MM.1S (cell line): ENCODE results near the gene MANEAL.

Experiments used
- DNase-seq: peaks from one replicate; pipeline ENCODE4 v3.0.0-alpha.2; 2015
- H2AFZ ChIP-seq: fragments of 300-600 bp; sonication (generic); 2 replicates; pipeline ENCODE4 v1.6.0; 2016; ENCODE audit warnings: antibody characterized with exemption, low read length
- H3F3A ChIP-seq: fragments of 300-600 bp; sonication (generic); 2 replicates; pipeline ENCODE4 v1.6.1; 2016; ENCODE audit warnings: mild to moderate bottlenecking, antibody characterized with exemption, low read length, moderate library complexity, mixed read lengths; ENCODE audit not compliant: insufficient read depth
- H3K27ac ChIP-seq: fragments of 300-600 bp; sonication (generic); 2 replicates; pipeline ENCODE4 v1.5.1; 2016; ENCODE audit warnings: mild to moderate bottlenecking, low read length
- H3K27me3 ChIP-seq: fragments of 300-600 bp; sonication (generic); replicated peaks from 2 replicates; pipeline ENCODE4 v1.6.0; 2016; ENCODE audit warnings: low read length; ENCODE audit not compliant: insufficient read depth
- H3K36me3 ChIP-seq: fragments of 300-600 bp; sonication (generic); replicated peaks from 2 replicates; pipeline ENCODE4 v1.6.1; 2016; ENCODE audit warnings: mild to moderate bottlenecking, low read length, mixed read lengths; ENCODE audit not compliant: insufficient read depth
- H3K4me1 ChIP-seq: fragments of 300-600 bp; sonication (generic); 2 replicates; pipeline ENCODE4 v1.6.1; 2016; ENCODE audit warnings: low read length, mixed read lengths
- H3K4me2 ChIP-seq: fragments of 300-600 bp; sonication (generic); 2 replicates; pipeline ENCODE4 v1.6.0; 2016; ENCODE audit warnings: low read depth, low read length
- H3K4me3 ChIP-seq: fragments of 300-600 bp; sonication (generic); 2 replicates; pipeline ENCODE4 v1.5.1; 2016; ENCODE audit warnings: low read length, mixed read lengths
- H3K79me2 ChIP-seq: fragments of 300-600 bp; sonication (generic); 2 replicates; pipeline ENCODE4 v1.6.1; 2016; ENCODE audit warnings: mixed run types, low read length, mixed read lengths
- H3K9ac ChIP-seq: fragments of 300-600 bp; sonication (generic); 2 replicates; pipeline ENCODE4 v1.6.1; 2016; ENCODE audit warnings: low read length, mixed read lengths
- H3K9me2 ChIP-seq: fragments of 300-600 bp; sonication (generic); replicated peaks from 2 replicates; pipeline ENCODE4 v1.6.1; 2016; ENCODE audit warnings: mild to moderate bottlenecking, low read length, mixed read lengths; ENCODE audit not compliant: insufficient read depth
- H3K9me3 ChIP-seq: fragments of 300-600 bp; sonication (generic); replicated peaks from 2 replicates; pipeline ENCODE4 v1.6.1; 2016; ENCODE audit warnings: mild to moderate bottlenecking, low read length, mixed read lengths; ENCODE audit not compliant: insufficient read depth
- H4K20me1 ChIP-seq: fragments of 300-600 bp; sonication (generic); 2 replicates; pipeline ENCODE4 v1.6.1; 2016; ENCODE audit warnings: mild to moderate bottlenecking, low read length, moderate library complexity, mixed read lengths; ENCODE audit not compliant: insufficient read depth
- EZH2 ChIP-seq: fragments of 300-600 bp; sonication (generic); optimal IDR thresholded peaks from 2 replicates; pipeline ENCODE3; 2017; ENCODE audit warnings: low read depth, mild to moderate bottlenecking, antibody characterized with exemption, low read length, mixed read lengths
- EZH2phosphoT487 ChIP-seq: fragments of 300-600 bp; sonication (generic); IDR thresholded peaks from 2 replicates; pipeline ENCODE4 v1.6.1; 2018; ENCODE audit warnings: antibody characterized with exemption, low read length
- TF ChIP-seq, protein P1 (sequence below): fragments of 300-600 bp; sonication (generic); IDR thresholded peaks from 2 replicates; pipeline ENCODE4 v1.5.1; 2016; ENCODE audit warnings: antibody characterized with exemption, low read length, mixed read lengths

MANEAL gene

DNA sequence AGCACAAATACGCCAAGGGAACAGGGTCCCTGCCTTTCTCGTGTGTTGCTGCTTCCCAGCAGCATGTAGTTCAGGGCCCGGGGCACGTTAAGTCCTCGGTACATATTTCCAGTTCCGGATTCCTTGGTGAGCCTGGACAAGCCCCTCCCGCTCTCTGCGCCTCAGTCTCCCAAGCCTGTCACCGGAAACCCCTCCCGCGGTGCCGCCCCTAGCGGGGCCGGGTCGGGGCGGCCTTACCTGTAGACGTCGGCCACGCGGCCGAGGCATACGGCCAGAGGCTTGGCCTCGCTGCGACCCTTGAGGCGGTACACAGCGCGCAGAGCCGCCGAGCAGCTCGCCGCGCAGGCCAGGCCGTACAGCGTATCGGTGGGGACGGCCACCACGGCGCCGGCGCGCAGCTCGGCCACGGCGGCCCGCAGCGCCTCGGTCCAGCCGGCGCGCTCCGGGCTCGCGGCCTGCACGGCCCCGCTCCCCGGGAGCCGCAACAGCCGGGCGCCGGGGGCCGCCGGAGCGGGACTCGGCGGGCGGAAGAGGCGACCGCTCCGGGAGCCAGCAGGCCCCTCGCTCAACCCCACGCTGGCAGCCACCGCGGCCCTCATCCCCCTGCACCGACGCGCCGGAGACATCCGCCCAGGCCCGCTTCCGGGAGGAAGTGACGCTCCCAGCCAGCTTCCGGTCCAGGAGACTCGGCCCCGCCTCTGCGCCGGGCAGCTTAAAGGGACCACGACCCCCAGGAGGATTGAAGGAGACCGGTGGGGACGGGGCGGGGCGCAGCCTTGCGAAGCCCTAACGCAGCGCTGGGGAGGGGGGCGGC lies 14.1 kb downstream of the MANEAL start, which contains the start of the genes C1orf122 and YRDC:
Gene C1orf122, plus strand, starts transcription at position 236 of the 814 bp plus-strand sequence. CDS start 615 bp downstream, outside the sequence.
Gene YRDC, minus strand, starts transcription at position 654 of the 814 bp plus-strand sequence. Its CDS starts 28 bp downstream, at position 626.
- H3K9me2 ChIP-seq = no peaks in the 10 kb centered on the region
- H3K27me3 ChIP-seq = no peaks in the 10 kb centered on the region
- TF ChIP-seq EZH2phosphoT487 (no peak), EZH2 (no peak)
- TF ChIP-seq, protein P1, sequence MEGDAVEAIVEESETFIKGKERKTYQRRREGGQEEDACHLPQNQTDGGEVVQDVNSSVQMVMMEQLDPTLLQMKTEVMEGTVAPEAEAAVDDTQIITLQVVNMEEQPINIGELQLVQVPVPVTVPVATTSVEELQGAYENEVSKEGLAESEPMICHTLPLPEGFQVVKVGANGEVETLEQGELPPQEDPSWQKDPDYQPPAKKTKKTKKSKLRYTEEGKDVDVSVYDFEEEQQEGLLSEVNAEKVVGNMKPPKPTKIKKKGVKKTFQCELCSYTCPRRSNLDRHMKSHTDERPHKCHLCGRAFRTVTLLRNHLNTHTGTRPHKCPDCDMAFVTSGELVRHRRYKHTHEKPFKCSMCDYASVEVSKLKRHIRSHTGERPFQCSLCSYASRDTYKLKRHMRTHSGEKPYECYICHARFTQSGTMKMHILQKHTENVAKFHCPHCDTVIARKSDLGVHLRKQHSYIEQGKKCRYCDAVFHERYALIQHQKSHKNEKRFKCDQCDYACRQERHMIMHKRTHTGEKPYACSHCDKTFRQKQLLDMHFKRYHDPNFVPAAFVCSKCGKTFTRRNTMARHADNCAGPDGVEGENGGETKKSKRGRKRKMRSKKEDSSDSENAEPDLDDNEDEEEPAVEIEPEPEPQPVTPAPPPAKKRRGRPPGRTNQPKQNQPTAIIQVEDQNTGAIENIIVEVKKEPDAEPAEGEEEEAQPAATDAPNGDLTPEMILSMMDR = no peak
- peaks cover 26% of the 10 kb centered on the region for H3F3A ChIP-seq
- peaks cover 59% of the 10 kb centered on the region for H3K79me2 ChIP-seq
- peak within 1 kb of the TSS; percentile 50; the same call in 1 of the 2 replicates for H3K27ac ChIP-seq
- peak; percentile 96 for DNase-seq
- peak within 1 kb of the TSS; percentile 65 for H2AFZ ChIP-seq
- H3K4me2 ChIP-seq = peak within 1 kb of the TSS; percentile 88
- peaks cover 14% of the 10 kb centered on the region; the same call in 1 of the 2 replicates for H3K4me1 ChIP-seq
- peak within 1 kb of the TSS; percentile 86 for H3K9ac ChIP-seq
- H3K36me3 ChIP-seq = 0 out of 2 replicates have a peak, but pooled peaks cover 8% of the 10 kb centered on the region
- H3K4me3 ChIP-seq = peak within 1 kb of the TSS; percentile 80
- H3K9me3 ChIP-seq = no peaks in the 10 kb centered on the region
- peaks cover 18% of the 10 kb centered on the region for H4K20me1 ChIP-seq

- peaks cover 12% of the 10 kb centered on the region for H4K20me1 ChIP-seq
- H3K27me3 ChIP-seq = no peaks in the 10 kb centered on the region
- H3K27ac ChIP-seq = peak overlapping the region; percentile 44; the same call in 1 of the 2 replicates
Measured at GRCh38 chr1:37808369-37809319, 15.0 kb downstream of the MANEAL start.

DNA sequence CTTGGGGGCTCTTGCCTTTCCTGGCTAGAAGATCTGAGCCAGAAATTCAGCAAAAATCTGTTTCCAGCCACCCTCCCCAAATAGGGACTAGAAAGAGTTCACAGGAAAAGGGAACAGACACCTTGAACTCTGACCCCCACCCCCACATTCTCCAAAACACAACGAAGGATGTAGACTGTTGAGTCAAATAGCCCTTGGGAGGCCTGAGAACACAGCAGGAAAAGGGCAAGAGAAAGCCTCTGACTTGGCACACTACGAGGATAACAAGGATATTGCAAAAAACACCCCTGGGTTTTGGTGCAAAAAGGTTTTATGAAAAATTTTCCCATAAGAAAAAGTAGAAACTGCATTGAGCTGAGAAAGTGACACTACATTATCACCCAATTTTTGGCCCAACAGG lies 16.3 kb downstream of the MANEAL start:
- 0 out of 2 replicates have a peak, but pooled peaks cover 8% of the 10 kb centered on the region for H3K36me3 ChIP-seq
- no peaks in the 10 kb centered on the region for H3K9me3 ChIP-seq
- no peak overlapping the region for H3K4me3 ChIP-seq
- H4K20me1 ChIP-seq = 0 out of 2 replicates have a peak, but pooled peaks cover 6% of the 10 kb centered on the region
- H3K27ac ChIP-seq = no peak overlapping the region
- TF ChIP-seq, protein P1 = no peak
- TF ChIP-seq EZH2 (no peak), EZH2phosphoT487 (no peak)
- peaks cover 22% of the 10 kb centered on the region for H3F3A ChIP-seq
- no peak overlapping the region for H3K4me2 ChIP-seq
- no peak overlapping the region for H2AFZ ChIP-seq
- DNase-seq = no peak
- H3K9ac ChIP-seq = no peak overlapping the region
- H3K79me2 ChIP-seq = peaks cover 39% of the 10 kb centered on the region
- peaks cover 14% of the 10 kb centered on the region; the same call in 1 of the 2 replicates for H3K4me1 ChIP-seq
- no peaks in the 10 kb centered on the region for H3K27me3 ChIP-seq
- no peaks in the 10 kb centered on the region for H3K9me2 ChIP-seq

More at GRCh38 chr1:37808369-37809319, 15.0 kb downstream of the MANEAL start:
- Histone ChIP-seq H3K9ac (peak overlapping the region; percentile 86), H3K4me3 (peak overlapping the region; percentile 79), H3F3A (peaks cover 22% of the 10 kb centered on the region), H3K4me2 (peak overlapping the region; percentile 69), H3K9me3 (no peaks in the 10 kb centered on the region), H2AFZ (peak overlapping the region; percentile 65), H3K36me3 (0 out of 2 replicates have a peak, but pooled peaks cover 8% of the 10 kb centered on the region), H3K9me2 (no peaks in the 10 kb centered on the region), H3K79me2 (peaks cover 52% of the 10 kb centered on the region), H3K4me1 (peaks cover 14% of the 10 kb centered on the region; the same call in 1 of the 2 replicates)
- no peak for TF ChIP-seq EZH2
- TF ChIP-seq, protein P1 = no peak
- no peak for TF ChIP-seq EZH2phosphoT487
- peak; percentile 63 for DNase-seq
